NCI-H128 (cell line): ENCODE data around the gene NPIPB8.
"Not testable (repeated sequence)": the region's sequence is repeated elsewhere in the genome, so short reads cannot be mapped to it uniquely, and the experiment has no call there.

Experiments
- DNase-seq: peaks from one replicate; lab custom pipeline; 2025; ENCODE audit not compliant: unreplicated experiment; lab: John Stamatoyannopoulos, UW

The NPIPB8 gene

DNA sequence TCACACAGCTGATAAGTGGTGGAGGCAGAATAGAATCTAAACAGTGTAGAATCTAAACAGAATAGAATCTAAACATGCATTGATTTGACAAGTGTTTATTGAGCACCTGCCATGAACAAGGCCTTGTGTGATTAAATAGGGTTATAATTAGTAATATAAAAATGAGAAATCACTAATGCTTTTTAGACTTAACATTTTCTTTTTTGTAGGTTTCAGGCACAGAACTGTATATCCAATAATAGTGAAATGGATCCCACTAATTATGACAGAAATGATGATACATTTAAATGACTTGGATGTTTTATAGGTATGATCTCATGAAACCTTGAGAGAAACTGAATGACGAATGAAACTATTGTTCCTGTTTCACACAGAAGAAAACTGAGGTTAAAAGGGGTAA is at the start of gene NPIPB8:
Gene NPIPB8, plus strand, starts transcription at position 301 of the 400 bp plus-strand sequence. CDS start 296 bp downstream, outside the sequence.
- not testable (repeated sequence) for DNase-seq

- no peak for DNase-seq
These were observed 48.8 kb upstream of the NPIPB8 start for GRCh38 chr16:28589069-28589468.

DNA sequence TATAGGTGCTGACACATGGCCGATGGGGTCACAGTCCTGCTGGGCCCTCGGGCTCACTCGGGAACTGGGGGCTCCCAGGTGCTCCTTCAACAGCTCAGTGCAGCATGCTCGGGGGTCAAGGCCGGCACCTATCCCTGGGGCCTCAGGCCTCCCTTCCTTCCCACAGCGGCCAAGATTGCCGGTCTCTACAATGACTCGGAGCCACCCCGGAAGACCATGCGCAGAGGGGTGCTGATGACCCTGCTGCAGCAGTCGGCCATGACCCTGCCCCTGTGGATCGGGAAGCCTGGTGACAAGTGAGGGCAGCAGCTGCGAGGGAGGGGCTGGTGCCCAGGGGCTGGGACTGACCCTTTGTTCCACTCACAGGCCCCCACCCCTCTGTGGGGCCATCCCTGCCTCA is 47.9 kb upstream of the NPIPB8 start:
- DNase-seq, result no peak

DNA sequence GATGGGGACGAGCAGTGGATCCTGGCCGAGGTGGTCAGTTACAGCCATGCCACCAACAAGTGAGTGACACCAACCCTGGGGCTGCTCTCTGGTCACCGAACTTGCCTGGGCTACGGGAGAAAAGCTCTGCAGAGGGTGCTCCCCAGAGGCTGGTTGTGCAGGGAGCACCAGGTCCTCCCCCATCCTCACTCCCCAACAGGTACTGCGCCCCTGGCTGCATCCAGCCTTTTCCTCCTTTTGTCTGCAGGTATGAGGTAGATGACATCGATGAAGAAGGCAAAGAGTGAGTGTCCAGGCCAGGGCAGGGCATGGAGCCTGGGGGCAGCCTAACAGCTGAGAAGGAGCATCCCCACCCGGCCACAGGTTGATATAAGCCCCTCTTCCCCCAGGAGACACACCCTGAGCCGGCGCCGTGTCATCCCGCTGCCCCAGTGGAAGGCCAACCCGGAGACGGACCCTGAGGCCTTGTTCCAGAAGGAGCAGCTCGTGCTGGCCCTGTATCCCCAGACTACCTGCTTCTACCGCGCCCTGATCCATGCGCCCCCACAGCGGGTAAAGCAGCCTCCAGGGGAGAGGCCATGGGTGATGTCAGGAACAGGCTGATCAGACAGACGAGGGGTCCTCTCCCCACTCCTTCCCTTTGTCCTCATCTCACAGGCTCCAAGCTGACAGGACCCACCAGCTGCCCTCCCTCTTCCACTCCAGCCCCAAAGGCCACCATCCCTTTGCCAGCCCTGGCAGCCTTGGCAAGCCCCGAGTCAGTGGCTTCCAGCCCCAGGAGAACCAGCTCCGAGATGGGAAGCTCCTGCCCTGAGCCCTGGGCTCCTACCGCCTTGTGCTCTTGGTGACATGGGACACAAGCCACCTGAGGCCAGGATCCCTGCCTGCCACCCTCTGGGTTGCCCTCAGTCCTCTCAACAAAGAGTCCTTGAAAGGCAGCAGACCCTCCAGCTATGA is 47.2 kb upstream of the NPIPB8 start:
- DNase-seq, result no peak

GRCh38 chr16:28591355-28591754 is 46.5 kb upstream of the NPIPB8 start:
- DNase-seq, result no peak

DNA sequence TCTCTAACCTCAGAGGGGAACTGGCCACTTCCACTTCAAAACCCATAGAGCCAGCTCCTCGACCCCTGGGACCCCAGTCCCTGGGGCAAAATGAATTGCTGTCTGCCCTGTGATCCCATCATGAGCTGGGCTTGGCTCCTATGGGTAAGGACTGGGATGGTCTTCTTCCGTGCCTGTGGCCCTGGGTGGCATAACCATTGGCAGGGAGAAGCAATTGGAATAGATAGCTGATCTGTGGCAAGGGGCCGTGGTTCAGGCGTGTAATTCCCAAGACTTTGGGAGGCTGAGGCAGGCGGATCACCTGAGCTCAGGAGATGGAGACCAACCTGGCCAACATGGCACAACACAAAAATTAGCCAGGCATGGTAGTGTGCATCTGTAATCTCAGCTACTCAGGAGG is 45.4 kb upstream of the NPIPB8 start:
- no peak for DNase-seq

DNA sequence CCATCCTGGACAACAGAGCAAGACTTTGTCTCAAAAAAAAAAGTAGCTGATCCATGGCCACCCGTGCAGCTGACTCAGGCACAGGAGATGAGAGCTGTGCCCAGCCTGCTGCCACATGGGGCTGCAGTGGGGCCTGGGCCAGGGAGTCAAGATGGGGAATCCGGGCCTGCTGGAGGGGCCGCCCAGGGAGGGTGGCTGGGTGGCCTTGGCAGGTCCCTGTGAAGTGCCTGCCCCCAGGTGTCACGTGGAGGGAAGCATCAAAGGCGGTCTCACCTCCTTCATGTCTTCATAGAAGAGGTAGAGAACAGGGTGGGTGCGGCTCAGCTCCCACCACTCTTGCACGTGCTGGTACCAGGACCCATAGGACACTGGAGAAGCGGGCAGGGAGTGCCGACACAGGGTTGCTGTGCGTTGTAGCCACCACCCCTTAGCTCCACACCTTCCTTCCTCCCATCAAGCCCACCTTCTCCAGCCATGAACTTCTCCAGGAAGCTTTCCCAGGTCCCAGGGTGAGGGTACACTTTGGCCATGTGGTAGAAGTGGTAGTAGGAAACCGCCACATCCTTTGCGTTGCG is 44.8 kb upstream of the NPIPB8 start:
- no peak for DNase-seq

DNA sequence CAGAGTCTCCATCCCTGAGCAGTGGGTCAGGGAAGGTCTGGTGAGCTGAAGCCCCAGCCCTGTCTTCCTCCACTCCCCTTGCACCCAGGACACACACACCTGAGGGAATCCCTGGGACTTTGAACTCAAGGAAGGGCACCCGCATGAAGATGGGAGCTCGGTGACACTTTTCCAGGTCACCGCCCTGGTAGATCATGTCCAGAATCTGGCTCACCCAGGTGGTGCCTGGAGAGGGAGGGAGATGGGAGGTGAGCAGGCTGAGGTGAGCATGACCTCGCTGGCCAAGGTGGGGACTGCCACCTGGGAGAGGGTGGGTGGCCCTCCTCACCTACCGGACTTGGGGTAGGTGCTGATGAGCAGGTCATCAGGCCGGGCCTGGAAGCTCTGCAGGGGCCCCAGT is 42.4 kb upstream of the NPIPB8 start:
- DNase-seq, result not testable (repeated sequence)

DNA sequence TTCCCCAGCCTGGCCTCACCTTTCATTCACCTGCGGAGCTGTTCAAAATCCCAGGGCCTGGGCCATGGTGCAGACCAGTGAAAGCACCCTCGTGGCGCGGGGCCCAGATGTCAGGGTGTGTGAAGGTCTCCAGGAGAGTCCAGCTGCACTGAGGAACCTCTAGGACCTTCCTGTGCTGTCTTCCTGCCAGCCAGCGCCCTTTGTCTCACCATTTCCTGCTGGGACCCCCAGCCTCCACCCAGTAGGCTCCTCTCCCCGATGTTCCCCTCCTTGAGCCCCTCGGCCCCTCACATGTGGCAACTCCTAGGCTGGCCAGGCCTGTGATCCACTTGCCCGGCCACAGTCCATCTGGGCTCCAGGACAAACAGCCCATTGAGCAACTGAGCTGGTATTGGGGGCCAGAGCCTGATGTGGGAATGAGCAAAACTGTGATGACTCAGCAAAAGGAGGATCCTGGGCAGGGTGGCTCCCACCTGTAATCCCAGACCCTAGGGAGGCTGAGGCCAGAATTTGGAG is 41.7 kb upstream of the NPIPB8 start:
- DNase-seq, result no peak

DNA sequence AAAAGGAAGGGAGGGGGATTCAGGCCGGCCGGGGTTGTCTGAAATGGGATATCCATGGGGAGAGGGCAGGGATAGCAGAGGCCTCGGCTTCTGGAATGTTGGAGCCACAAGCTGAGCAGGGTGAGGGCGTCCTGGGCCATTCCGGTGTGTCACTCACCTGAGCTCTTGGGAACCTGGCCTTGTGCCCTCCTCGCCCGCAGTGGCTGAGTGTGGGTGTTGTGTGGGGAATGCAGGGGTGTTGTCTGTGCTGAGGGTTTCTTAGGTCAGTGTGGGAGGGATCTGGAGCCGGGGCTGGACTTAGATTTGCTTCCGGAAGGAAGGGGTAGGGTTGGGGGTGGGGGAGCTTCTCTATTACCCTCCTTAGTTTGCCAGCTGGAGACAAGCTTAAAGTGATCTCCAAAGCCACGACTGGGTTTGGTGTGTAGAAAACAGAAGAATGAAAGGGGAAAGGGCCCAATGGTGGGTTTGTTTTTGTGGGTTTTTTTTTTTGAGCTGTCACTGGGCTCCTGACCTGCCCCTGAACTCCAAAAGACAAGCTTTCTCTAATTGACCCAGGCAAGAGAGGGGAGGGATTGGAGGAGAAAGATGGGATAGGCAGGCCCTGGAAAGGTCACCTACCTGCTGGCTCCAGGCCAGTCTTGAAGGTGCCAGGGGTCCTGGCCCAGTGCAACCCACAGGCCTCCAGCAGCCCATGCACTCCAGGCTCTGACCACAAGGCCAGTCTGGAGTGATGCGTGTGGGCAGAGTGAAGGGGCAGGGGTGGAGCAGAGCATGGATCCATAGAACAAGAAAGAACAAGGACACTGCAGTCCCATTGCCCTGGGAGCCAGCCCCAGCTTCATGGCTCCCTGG is 40.8 kb upstream of the NPIPB8 start, which contains the start of gene SULT1A2:
Gene SULT1A2, minus strand, starts transcription at position 211 of the 852 bp plus-strand sequence. CDS start 1,120 bp downstream, outside the sequence.
- no peak for DNase-seq

DNA sequence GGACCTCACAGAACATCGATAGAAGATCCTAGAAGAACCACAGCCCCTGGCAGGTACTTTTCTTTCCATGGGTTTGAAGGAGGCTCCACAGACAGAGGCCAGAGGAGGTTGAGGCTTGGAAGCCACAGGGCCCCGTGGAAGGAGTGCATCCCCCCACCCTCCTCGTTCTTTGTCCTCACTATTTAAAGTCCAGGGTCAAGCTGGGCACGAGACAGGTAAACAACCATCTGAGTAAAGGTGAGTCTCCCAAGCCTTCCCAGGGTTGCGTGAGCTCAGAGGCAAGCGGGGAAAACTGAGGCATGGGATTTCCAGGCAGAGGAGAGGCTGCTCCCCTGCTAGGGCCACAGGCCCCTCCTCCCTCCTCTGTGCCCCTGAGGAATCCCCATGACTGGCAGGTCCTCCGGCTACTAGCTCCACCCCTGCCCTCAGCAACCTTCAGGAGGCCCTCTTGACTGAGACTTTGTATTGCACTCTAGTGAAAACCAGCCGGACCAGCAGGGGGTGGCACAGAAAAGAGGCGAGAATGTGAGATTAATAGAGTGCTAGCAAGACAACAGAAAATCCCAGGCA is 40.1 kb upstream of the NPIPB8 start:
- DNase-seq, result no peak

DNA sequence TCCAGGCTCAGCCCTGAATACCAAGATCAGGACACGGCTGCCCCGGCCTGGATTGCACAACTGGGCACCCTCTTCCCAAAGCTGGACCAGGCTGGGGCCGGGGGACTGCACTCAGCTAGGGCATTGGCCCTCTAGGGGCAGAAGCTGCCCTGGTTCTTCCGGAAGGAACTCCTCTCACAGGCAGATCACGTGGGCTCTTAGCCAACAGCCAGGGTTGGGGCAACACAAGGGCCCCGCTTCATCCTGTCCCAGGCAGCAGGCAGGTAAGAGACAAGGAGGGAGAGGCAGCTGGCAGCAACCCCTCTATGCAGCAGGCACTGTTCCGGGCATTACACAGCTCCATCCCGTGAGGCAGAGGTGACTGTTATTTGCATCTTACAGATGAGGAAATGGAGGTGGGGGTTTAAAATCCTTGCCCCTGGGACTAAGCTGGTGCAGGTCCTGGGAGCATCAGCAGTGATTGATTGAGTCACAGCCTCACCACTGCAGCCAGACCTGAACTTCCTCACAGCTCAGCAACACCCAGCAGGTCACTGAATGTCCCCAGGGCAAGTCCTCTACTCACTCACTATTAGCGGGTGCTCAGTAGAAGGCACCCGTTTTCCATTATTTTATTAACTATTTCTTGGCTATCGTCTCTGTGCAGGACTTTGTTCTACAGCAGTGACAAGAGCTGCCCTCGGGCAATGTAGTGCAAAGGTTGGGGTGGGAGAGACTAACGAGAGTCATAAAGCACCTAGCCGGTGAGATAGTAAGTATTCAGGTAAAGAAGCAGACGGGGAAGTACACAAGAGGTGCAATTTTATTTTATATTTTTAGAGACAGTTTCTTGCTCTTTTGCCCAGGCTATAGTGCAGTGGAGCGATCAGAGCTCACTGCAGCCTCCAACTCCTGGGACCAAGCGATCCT is 38.2 kb upstream of the NPIPB8 start:
- DNase-seq, result not testable (repeated sequence)

DNA sequence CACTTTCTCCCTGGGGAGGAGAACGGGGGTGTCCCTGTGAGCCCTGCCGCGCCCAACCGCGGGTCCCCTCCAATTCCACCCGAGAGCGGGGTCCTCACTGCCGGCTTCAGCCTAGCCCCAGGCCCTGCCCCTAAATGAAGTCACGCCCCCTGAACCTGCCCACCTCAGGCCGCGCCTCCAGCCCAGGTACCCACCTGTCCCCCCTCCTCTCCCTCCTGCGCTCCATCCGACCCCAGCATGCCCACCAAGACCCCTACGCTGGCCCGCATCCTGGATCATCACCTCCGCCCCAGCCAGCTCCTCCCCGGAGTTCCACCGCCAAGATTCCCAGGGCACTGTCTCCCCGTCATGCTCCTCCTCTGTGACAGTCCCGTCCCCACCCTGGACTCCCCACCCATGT is 36.9 kb upstream of the NPIPB8 start:
- DNase-seq, result not testable (repeated sequence)

DNA sequence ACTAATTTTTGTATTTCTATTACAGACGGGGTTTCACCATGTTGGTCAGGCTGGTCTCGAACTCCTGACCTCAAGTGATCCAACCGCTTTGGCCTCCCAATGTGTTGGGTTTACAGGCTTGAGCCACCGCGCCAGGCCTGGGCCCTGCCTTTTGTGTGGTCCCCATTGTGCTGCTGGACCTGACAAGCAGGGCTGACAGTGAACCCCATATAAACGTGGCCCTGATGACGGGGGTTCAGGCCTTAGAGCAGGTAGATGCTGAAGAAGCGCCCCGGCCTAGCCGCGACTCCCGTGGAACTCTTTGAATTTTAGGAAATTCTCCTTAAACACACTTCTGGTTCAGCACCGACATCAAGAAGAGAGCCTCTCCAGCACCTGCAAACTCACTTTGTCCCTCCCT is 36.3 kb upstream of the NPIPB8 start:
- DNase-seq, result not testable (repeated sequence)

DNA sequence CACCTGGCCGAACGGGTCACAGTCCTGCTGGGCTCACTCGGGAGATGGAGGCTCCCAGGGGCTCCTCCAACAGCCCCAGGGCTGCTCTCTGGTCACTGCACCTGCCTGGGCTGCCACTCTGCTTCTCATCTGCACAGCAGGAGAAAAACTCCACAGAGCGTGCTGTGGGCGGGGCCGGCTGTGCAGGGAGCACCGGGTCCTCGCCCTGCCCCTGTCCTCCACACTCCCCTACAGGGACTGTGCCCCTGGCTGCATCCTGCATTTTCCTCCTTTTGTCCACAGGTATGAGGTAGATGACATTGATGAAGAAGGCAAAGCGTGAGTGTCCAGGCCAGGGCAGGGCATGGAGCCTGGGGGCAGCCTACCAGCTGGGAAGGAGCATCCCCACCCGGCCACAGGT is 35.8 kb upstream of the NPIPB8 start:
- not testable (repeated sequence) for DNase-seq

- DNase-seq, result no peak
These were observed 35.3 kb upstream of the NPIPB8 start for GRCh38 chr16:28602529-28602928.

DNA sequence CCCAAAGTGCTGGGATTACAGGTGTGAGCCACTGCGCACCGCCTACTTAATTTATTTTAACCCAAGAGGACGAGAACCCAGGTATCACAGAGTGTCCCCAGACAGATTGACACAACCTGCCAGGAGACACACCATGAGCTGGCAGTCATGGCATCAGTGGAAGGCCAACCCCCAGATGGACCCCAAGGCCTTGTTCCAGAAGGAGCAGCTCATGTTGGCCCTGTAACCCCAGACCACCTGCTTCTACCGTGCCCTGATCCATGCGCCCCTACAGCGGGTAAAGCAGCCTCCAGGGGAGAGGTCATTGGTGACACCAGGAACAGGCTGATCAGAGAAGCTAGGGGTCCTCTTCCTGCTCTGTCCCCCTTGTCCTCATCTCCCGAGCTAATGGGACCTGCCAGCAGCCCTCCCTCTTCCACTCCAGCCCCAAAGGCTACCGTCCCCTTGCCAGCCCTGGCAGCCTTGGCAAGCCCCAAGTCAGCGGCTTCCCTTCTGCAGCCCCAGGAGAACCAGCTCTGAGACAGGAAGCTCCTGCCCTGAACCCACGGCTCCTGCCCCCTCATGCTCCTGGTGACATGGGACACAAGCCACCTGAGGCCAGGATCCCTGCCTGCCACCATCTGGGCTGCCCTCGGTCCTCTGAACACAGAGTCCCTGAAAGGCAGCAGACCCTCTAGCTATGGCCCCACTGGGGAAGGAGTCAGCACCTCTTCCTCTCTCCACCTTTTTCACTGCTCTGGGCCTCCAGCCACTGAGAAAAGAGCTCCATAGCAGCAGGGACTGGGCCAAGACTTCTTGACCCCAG is 34.3 kb upstream of the NPIPB8 start:
- no peak for DNase-seq

DNA sequence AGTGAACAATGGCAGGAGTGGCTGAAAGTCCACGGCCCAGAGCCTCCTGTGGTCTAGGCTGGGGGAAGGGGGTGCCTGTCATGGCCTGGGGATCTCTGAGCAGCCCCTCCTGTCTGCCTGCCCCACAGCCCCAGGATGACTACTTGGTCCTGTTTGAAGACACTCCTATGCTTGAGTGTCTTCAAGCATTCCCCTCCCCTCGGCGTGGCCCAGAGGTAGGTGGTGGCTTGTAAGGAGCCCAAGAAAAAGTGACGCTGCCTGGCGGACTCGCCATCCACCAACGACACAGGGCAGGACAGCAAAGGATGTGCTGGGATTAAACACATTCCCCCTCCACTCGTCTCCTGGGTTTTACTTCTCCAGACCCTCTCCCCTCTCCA is 33.7 kb upstream of the NPIPB8 start:
- DNase-seq, result no peak
